Right lobe of liver (tissue), 6 donors: ENCODE measurements around the gene HYAL1. TPM values are rescaled to one million over a fixed set of nuclear protein-coding genes. Genes with fewer than 3 reads are reported as not detected.
A peak's percentile ranks its signal among the peaks of the same experiment; 100 is the strongest.

Experiments
- ATAC-seq, 4 donors: fragments of 200-7000 bp; cut with Tn5 transposase; one replicate each; pipeline ENCODE4 v1.9.1; 2020; ENCODE audit warnings: mild to moderate bottlenecking in 4 of 4, moderate library complexity in 4 of 4
- DNase-seq, 3 donors: peaks; one replicate each; pipeline ENCODE4 v3.0.0-alpha.2; 2020
- H3K27ac ChIP-seq, 3 donors: fragments of 200-600 bp; one replicate each; pipeline ENCODE4 v1.8.0; 2022
- H3K27me3 ChIP-seq, 2 donors: fragments of 200-600 bp; one replicate each; pipeline ENCODE4 v1.8.0; 2022
- H3K36me3 ChIP-seq, 4 donors: fragments of 200-600 bp; sonication (generic) in 1 of 4; one replicate each; pipeline versions ENCODE4 v1.5.1 to v1.8.0; 2017 to 2022; ENCODE audit warnings: control low read depth in 1 of 4
- H3K4me1 ChIP-seq, 4 donors: fragments of 200-600 bp; sonication (generic) in 1 of 4; one replicate each; pipeline versions ENCODE4 v1.5.1 to v1.8.0; 2017 to 2022; ENCODE audit warnings: control low read depth in 1 of 4
- H3K4me3 ChIP-seq, 3 donors: fragments of 200-600 bp; one replicate each; pipeline ENCODE4 v1.8.0; 2022
- H3K9me3 ChIP-seq, 4 donors: fragments of 200-600 bp; sonication (generic) in 1 of 4; one replicate each; pipeline versions ENCODE4 v1.5.1 to v1.8.0; 2017 to 2022; ENCODE audit warnings: control low read depth in 1 of 4
- POLR2A ChIP-seq: fragments of 450-650 bp; IDR thresholded peaks from one replicate; pipeline ENCODE4 v1.6.1; 2017; ENCODE audit warnings: antibody characterized with exemption, mild to moderate bottlenecking
- WGBS: methylation state at CpG from one replicate; pipeline ENCODE4 v1.1.6; 2018; ENCODE audit warnings: low coverage, low lambda C conversion rate; ENCODE audit not compliant: insufficient coverage; ENCODE audit errors: missing lambda C conversion rate; 5-methylcytosine and 5-hydroxymethylcytosine counted together
- intact Hi-C, 2 donors: fragments of 100-400 bp; cut with DNase I; formaldehyde crosslinking; loops; one replicate each; pipeline versions ENCODE4 v1.11.2 to v1.14.1; 2022
- total RNA-seq, 6 experiments: library from RNA; depleted of rRNA in 2 of 6; stranded (reverse); fragments of >200 nt in 2 of 6; fragmentation: NEBNext Ultra II Directional in 3 of 6; extraction: Animal tissue kit (Norgen Biotek cat#: 25700) in 3 of 6; gene quantifications; one replicate each; pipeline versions ENCODE4 v1.1.0 to v1.2.4, GENCODE V29; 2016 to 2023
- TF ChIP-seq, protein P1 (sequence below), 4 donors: fragments of 200-600 bp in 3 of 4; fragments of 450-650 bp in 1 of 4; IDR thresholded peaks; one replicate each; pipeline versions ENCODE4 v1.5.1 to v1.8.0; 2016 to 2022; ENCODE audit warnings: antibody characterized with exemption in 4 of 4, mild to moderate bottlenecking in 2 of 4
- donor health status: DM: no; HTN: yes; CAD: no.
- donor health status: DM: no; HTN: no; CAD: no.
- donor health status: DM: no; HTN: no; CAD: no.
- donor health status: DM: no; HTN: yes; CAD: no.
- donor health status: DM: no; HTN: yes; CAD: no.

Gene HYAL1
- total RNA-seq, 6 experiments from 2014 or later = 90.6 to 157 (median 136) TPM

DNA sequence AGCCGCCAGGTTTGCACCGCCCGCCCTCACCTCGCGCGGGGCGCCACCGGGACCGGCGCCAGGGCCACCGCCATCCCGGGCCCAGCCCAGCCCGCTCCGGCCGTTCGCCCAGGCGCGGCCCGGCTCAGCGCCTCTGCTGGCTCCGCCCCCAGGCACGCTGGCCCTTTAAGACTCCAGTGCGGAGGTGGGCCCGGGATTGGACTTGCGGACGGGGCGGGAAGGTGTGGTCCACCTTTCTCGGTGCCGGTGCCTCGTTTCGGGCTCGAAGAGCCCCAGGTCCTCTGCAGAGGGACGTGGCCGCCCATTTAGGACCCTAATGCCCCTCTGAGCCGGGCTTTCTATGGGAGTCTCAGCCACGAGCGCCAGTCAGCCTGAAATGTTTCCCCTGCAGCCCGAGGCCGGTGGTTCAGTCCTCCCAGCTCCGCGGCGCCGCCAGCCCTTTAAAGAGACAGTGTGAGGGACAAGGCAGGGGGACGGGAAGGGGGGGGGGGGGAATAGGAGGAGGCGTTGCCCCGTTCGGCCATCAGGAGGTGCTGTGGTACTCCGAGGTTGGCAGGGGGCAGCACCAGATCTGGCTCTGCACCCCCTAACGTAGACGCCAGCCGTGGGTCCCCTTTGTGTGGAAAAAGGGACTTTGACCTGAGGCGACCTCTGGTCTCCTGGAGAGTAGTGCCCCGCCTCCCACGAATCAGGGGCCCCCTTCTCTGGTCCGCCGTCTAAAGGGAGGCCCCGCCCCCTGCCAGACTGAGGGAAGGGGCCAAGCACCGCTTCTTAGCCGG lies 18.2 kb upstream of the HYAL1 start:
- Histone ChIP-seq H3K27ac (peak overlapping the region; percentile 98 to 99 (median 98)), H3K36me3 (peaks cover 0 to 23% (median 3%) of the 10 kb centered on the region in 4 donors), H3K9me3 (no peaks in the 10 kb centered on the region), H3K27me3 (no peaks in the 10 kb centered on the region), H3K4me3 (peak overlapping the region; percentile 88 to 89 (median 89)), H3K4me1 (peaks cover 0 to 56% (median 16%) of the 10 kb centered on the region in 4 donors)
- intact Hi-C loops = loop anchor here in 1 of 2 donors (5.0 kb wide), 1 partner anchor 49 kb away; no protein-coding TSS in a partner anchor
- DNase-seq = peak; percentile 91 to 93 (median 92)
- under 1% methylated on average over 22 of the region's 59 CpGs for WGBS
- peak; percentile 73 to 84 (median 77) for ATAC-seq
- TF ChIP-seq, protein P1, sequence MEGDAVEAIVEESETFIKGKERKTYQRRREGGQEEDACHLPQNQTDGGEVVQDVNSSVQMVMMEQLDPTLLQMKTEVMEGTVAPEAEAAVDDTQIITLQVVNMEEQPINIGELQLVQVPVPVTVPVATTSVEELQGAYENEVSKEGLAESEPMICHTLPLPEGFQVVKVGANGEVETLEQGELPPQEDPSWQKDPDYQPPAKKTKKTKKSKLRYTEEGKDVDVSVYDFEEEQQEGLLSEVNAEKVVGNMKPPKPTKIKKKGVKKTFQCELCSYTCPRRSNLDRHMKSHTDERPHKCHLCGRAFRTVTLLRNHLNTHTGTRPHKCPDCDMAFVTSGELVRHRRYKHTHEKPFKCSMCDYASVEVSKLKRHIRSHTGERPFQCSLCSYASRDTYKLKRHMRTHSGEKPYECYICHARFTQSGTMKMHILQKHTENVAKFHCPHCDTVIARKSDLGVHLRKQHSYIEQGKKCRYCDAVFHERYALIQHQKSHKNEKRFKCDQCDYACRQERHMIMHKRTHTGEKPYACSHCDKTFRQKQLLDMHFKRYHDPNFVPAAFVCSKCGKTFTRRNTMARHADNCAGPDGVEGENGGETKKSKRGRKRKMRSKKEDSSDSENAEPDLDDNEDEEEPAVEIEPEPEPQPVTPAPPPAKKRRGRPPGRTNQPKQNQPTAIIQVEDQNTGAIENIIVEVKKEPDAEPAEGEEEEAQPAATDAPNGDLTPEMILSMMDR (IDR thresholded peaks at IDR 0.05) = peak; percentile 34 to 52 (median 43)
- peak; percentile 77 for TF ChIP-seq POLR2A

DNA sequence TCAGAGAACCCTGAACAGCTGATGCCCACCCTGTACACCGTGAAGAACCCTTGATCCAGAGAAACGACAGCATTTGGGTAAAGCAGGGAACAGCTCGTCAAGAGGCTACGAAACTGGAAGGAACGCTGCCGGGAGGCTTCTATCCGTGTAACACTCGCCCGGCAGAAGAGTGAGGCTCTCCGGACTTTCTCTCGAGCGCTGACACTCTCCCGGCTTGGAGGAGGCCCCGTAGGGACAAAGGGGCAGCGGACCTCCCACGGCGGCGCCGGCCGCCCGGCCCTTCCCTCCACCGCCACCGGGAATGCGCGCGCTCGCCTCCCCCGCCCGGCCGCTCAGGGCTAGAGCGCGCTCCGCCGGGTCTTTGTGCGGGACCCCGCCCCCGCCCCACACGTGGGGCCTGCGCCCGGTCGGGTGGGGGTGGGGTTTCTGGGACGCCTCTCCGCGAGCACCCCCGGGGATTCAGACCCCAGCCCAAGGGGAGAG lies 17.5 kb upstream of the HYAL1 start:
- Histone ChIP-seq H3K27ac (peak overlapping the region; percentile 98 to 99 (median 98)), H3K27me3 (no peaks in the 10 kb centered on the region), H3K4me1 (peaks cover 0 to 56% (median 15%) of the 10 kb centered on the region in 4 donors), H3K36me3 (peaks cover 0 to 23% (median 3%) of the 10 kb centered on the region in 4 donors), H3K9me3 (no peaks in the 10 kb centered on the region), H3K4me3 (peak overlapping the region; percentile 88 to 89 (median 89))
- peak; percentile 55 to 70 (median 66) for ATAC-seq
- TF ChIP-seq, protein P1 (IDR thresholded peaks at IDR 0.05) = no peak
- no peak for TF ChIP-seq POLR2A
- intact Hi-C loops = loop anchor here in 1 of 2 donors (5.0 kb wide), 1 partner anchor 49 kb away; no protein-coding TSS in a partner anchor
- WGBS = 0% methylated on average over 6 of the region's 45 CpGs
- DNase-seq = peak; percentile 85 to 87 (median 86)

DNA sequence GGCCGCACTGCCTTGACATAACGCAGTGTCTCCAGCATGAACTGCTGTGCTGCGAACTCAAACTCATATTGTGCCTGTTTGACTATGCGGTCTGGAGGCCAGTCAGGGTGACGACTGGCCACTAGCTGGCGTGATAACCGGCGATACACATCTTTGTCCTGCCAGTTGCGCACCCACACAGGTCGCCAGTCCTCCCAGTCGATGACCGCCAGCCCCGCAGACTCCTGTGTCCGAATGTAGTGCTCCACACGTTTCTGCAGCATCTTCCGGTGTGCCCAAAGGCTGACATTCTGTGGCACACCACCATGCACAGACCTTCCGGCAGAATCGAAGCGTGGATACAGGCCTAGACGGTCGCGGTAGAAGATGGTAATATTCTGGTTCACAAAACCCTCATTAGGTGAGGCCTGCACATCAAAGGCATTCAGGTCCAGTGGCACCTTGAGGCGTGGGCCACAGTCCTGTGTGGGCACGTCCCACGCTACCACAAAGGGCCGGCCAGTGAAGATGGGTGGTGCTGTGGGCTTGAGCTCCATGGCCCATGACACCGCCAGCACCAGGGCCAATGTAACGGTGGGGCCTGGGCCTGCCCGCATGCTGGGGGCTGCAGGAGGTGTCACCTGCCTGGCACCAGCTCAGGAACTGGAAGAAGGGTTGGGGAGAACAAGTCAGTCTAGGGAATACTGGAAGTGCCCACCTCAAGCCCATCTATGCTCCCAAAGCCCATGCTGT lies 16.7 kb upstream of the HYAL1 start:
- intact Hi-C loops = loop anchor here in 1 of 2 donors (5.0 kb wide), 2 partner anchors 38 to 48 kb away; no protein-coding TSS in a partner anchor
- no peak for DNase-seq
- Histone ChIP-seq H3K9me3 (no peaks in the 10 kb centered on the region), H3K4me1 (peaks cover 0 to 56% (median 15%) of the 10 kb centered on the region in 4 donors), H3K4me3 (peak overlapping the region; percentile 88 to 89 (median 89)), H3K27me3 (no peaks in the 10 kb centered on the region), H3K36me3 (peaks cover 0 to 20% (median 3%) of the 10 kb centered on the region in 4 donors), H3K27ac (peak overlapping the region in 2 of 3 donors; percentile 98)
- no peak for ATAC-seq
- TF ChIP-seq POLR2A = no peak
- TF ChIP-seq, protein P1 (IDR thresholded peaks at IDR 0.05) = no peak
- 88% methylated on average over 5 of the region's 29 CpGs for WGBS

DNA sequence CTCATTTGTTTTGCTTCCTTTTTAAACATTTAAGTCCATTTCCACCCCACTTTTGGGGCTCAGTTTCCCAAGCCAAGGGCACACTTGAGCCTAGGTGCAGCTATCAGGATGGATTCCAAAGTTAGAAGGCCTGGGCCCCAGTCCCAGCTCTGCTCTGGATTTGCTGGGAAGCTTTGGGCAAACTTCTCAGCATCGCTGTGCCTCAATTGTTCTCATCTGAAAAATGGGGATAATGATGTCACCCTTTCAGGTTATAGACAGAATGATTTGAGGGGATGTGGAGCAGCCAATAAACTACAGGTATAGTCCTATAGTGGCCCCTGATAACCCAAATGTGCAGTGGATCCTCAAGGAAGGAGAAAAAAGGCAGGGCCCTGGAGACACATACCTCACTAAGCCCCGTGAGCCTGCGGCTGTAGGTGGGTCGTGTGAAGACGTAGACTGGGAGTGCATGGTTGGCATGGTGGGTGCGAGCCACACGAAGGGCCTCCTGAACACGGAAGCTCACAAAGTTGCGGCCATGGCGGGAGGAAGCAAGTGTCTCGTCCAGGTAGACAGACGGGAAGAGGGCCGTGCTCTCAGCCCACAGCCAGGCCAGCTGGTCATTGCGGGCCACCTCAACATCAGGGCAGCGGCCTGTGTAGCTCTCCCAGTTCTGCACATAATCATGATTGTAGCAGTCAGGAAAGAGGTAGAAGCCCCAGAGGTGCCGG lies 16.0 kb upstream of the HYAL1 start:
- H3K9me3 ChIP-seq = no peaks in the 10 kb centered on the region
- DNase-seq (peak in 1 of 3 donors; percentile 45), ATAC-seq (no peak)
- intact Hi-C loops = loop anchor here in 1 of 2 donors (5.0 kb wide), 1 partner anchor 37 kb away; no protein-coding TSS in a partner anchor
- peaks cover 0 to 20% (median 3%) of the 10 kb centered on the region in 4 donors for H3K36me3 ChIP-seq
- peaks cover 0 to 51% (median 14%) of the 10 kb centered on the region in 4 donors for H3K4me1 ChIP-seq
- H3K27me3 ChIP-seq = no peaks in the 10 kb centered on the region
- 91% methylated on average over 4 of the region's 16 CpGs for WGBS
- H3K27ac ChIP-seq = no peak overlapping the region
- H3K4me3 ChIP-seq = no peak overlapping the region
- TF ChIP-seq, protein P1 (IDR thresholded peaks at IDR 0.05) = no peak
- no peak for TF ChIP-seq POLR2A
